Epithelial cell of esophagus (primary cell): Measurements from ENCODE around the gene MYL3.

Experiments
- DNase-seq: peaks from one replicate; pipeline ENCODE4 v3.0.0; 2010; ENCODE audit warnings: low read depth
- H3K4me3 ChIP-seq: 2 replicates; pipeline ENCODE4 v1.5.1; 2011; ENCODE audit warnings: mild to moderate bottlenecking, low read length, control low read depth
- CTCF ChIP-seq: IDR thresholded peaks from 2 replicates; pipeline ENCODE4 v1.5.1; 2011; ENCODE audit warnings: low read depth, mild to moderate bottlenecking, low read length, control low read depth, inconsistent platforms; ENCODE audit not compliant: insufficient read depth; ENCODE audit errors: missing control alignments

Gene MYL3

GRCh38 chr3:46844881-46845312 is 18.3 kb downstream of the MYL3 start:
- DNase-seq, result no peak
- no peak overlapping the region for H3K4me3 ChIP-seq
- TF ChIP-seq CTCF, result no peak

- DNase-seq, result no peak
- TF ChIP-seq CTCF, result no peak
- no peak overlapping the region for H3K4me3 ChIP-seq
Observed at GRCh38 chr3:46844397-46844796, 18.8 kb downstream of the MYL3 start.

GRCh38 chr3:46843508-46843907 is 19.7 kb downstream of the MYL3 start:
- H3K4me3 ChIP-seq, result no peak overlapping the region
- TF ChIP-seq CTCF, result no peak
- no peak for DNase-seq

DNA sequence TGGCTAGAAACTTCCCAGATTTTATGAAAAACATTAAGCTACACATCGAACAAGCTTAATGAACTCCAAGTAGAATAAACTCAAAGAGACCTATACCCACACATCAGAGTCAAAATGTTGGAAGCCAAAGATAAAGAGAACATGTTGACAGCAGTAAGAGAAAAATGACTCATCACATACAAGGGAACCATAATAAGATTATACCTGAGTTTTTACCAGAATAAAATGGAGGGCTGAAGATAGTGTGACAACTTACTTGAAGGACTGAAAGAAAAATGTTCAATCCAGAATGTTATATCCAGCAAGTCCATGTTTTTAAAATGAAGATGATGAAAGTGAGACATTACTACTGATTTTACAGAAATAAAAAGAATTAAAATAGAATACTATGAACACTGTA is 22.8 kb downstream of the MYL3 start:
- H3K4me3 ChIP-seq, result no peak overlapping the region
- no peak for DNase-seq

DNA sequence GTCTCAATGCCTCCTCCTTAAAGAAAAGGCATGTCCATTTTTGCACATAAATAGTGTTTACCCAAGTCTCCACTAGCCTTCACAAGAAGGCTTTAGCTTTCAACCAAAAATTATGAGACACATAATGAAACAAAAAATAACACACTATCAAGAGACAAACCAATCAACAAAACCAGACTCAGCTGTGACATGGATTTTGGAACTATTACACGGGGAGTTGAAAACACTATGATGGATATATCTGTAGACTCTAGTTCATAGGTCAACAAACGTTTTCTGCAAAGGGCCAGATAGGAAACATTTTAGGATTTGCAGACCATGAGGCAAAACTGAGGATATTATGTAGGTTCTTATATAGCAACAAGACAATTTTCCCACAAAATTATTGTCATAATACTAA is 24.9 kb downstream of the MYL3 start:
- DNase-seq, result no peak
- H3K4me3 ChIP-seq, result no peak overlapping the region
- no peak for TF ChIP-seq CTCF

More for the DNA sequence above, 22.8 kb downstream of the MYL3 start:
- no peak for TF ChIP-seq CTCF

GRCh38 chr3:46835491-46835890 is 27.8 kb downstream of the MYL3 start:
- no peak for TF ChIP-seq CTCF
- H3K4me3 ChIP-seq, result no peak overlapping the region
- DNase-seq, result no peak

DNA sequence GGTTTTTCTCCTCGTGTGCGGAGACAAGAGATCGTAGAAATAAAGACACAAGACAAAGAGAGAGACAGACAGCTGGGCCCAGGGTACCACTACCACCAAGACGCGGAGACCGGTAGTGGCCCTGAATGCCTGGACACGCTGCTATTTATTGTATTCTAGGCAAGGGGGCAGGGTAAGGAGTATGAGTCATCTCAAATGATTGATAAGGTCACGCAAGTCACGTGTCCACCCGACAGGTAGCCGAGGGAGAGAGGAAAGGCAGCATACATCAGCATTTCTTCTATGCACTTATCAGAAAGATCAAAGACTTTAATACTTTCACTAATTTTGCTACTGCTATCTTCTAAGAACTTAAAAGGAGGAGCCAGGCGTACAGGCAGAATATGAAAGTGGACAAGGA is 28.2 kb downstream of the MYL3 start:
- TF ChIP-seq CTCF, result no peak
- no peak for DNase-seq
- no peak overlapping the region for H3K4me3 ChIP-seq
